Measurements from ENCODE around the gene MTHFD1L.
"Not testable (repeated sequence)": the region's sequence is repeated elsewhere in the genome, so short reads cannot be mapped to it uniquely, and the experiment has no call there.

DNA sequence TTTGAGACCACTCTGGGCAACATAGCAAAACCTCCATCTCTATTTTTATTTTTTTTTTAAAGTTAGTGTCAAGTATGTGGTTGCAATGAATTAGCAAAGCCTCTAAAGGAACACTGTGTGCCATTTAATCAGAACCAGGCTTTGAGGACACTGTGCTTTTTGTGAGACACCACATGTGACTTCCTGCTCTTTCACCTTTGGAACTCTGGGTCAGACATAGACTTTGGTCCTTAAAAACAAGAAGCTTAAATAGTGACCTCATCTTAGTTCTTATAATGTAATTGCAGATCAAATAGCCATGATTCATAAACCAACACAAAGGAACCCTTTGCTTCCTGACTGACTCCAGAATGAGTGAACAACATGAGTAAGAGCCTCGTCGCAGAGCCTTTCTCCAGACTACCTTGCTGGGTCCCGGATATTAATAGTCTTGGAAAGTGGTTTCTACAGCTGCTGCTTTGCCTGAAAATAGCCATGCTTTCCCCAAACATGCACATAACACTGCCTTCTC lies 170.8 kb downstream of the MTHFD1L start:
- TF ChIP-seq POLR2A, SPI1, TAF1, POLR2AphosphoS5 (IDR thresholded peaks at IDR 0.05; ENCODE audit: low read depth, low read length): not testable (repeated sequence)

Measured in GM12891 (cell line).